HEK293 (cell line): ENCODE results near the gene SFXN4.
A peak's percentile ranks its signal among the peaks of the same experiment; 100 is the strongest.

Experiments used
- CTCF ChIA-PET: fragments of 350-600 bp; formaldehyde crosslinking; extraction: SDS; loops from one replicate; lab custom pipeline; 2021; ENCODE audit warnings: antibody characterized with exemption; lab: Yijun Ruan, JAX
- POLR2A ChIA-PET: fragments of 300-600 bp; formaldehyde crosslinking; extraction: SDS; loops from one replicate; lab custom pipeline; 2020; ENCODE audit warnings: antibody characterized with exemption, inconsistent platforms; lab: Yijun Ruan, JAX
- H3K27ac ChIP-seq: fragments of 200-500 bp; sonication (Bioruptor generic); 2 replicates; pipeline ENCODE4 v1.5.1; 2014; ENCODE audit warnings: low read depth, low read length, control low read depth, inconsistent platforms; ENCODE audit errors: extremely low read depth
- H3K36me3 ChIP-seq, 2 experiments: fragments of 200-500 bp in 1 of 2; sonication (Bioruptor generic) in 1 of 2; 1 replicate in 1 of 2; 2 replicates in 1 of 2; pipeline ENCODE4 v1.5.1; 2014 to 2017; ENCODE audit warnings: inconsistent platforms in 2 of 2, low read length in 2 of 2; ENCODE audit not compliant: control insufficient read depth in 2 of 2, insufficient read depth in 1 of 2
- H3K4me1 ChIP-seq: fragments of 200-500 bp; sonication (Bioruptor generic); 2 replicates; pipeline ENCODE4 v1.5.1; 2014; ENCODE audit warnings: mild to moderate bottlenecking, low read length, inconsistent platforms; ENCODE audit not compliant: control insufficient read depth, insufficient read depth
- H3K4me3 ChIP-seq: 2 replicates; pipeline ENCODE4 v1.5.1; 2011; ENCODE audit warnings: low read depth, mild to moderate bottlenecking, control low read depth, low read length, moderate library complexity
- H3K9me3 ChIP-seq: fragments of 200-500 bp; sonication (Bioruptor generic); 2 replicates; pipeline ENCODE4 v1.5.1; 2014; ENCODE audit warnings: low read depth, low read length, inconsistent platforms; ENCODE audit not compliant: control insufficient read depth, insufficient read depth
- CTCF ChIP-seq: fragments of 450-650 bp; formaldehyde crosslinking; IDR thresholded peaks from 2 replicates; pipeline ENCODE4 v1.5.1; 2016; ENCODE audit warnings: missing biosample characterization, missing genetic modification characterization
- MEIS1 ChIP-seq: sonication (generic); formaldehyde crosslinking; IDR thresholded peaks from 2 replicates; pipeline ENCODE4 v1.8.1; 2022; ENCODE audit warnings: missing genetic modification reagents, mild to moderate bottlenecking, borderline replicate concordance
- PRDM1 ChIP-seq: fragments of 450-650 bp; formaldehyde crosslinking; IDR thresholded peaks from 2 replicates; pipeline ENCODE4; 2016; ENCODE audit warnings: missing biosample characterization, missing genetic modification characterization
- PRDM4 ChIP-seq: fragments of 450-650 bp; formaldehyde crosslinking; IDR thresholded peaks from 2 replicates; pipeline ENCODE4 v1.5.1; 2017; ENCODE audit warnings: missing biosample characterization, missing genetic modification characterization
- SP2 ChIP-seq: fragments of 450-650 bp; formaldehyde crosslinking; IDR thresholded peaks from 2 replicates; pipeline ENCODE4 v1.5.1; 2016; ENCODE audit warnings: missing biosample characterization, missing genetic modification characterization
- TRIM28 ChIP-seq: IDR thresholded peaks from 2 replicates; pipeline ENCODE4 v1.6.1; 2011; ENCODE audit warnings: low read length, control low read depth, borderline replicate concordance
- ZBTB49 ChIP-seq: fragments of 450-650 bp; formaldehyde crosslinking; IDR thresholded peaks from 2 replicates; pipeline ENCODE4 v1.5.1; 2016; ENCODE audit warnings: missing biosample characterization, missing genetic modification characterization, low read depth
- ZFHX2 ChIP-seq: fragments of 450-650 bp; formaldehyde crosslinking; conservative IDR thresholded peaks from 2 replicates; pipeline ENCODE4 v1.5.1; 2016; ENCODE audit warnings: missing biosample characterization, missing genetic modification characterization
- ZFP41 ChIP-seq: fragments of 450-650 bp; formaldehyde crosslinking; IDR thresholded peaks from 2 replicates; pipeline ENCODE4 v1.5.1; 2016; ENCODE audit warnings: missing biosample characterization, missing genetic modification characterization, borderline replicate concordance
- ZNF274 ChIP-seq, 2 experiments: fragments of 200-500 bp in 1 of 2; fragments of 450-650 bp in 1 of 2; sonication (Bioruptor generic) in 1 of 2; formaldehyde crosslinking in 1 of 2; IDR thresholded peaks; 2 replicates each; pipeline versions ENCODE4 v1.5.1 to v1.6.1; 2014 to 2016; ENCODE audit warnings: borderline replicate concordance in 1 of 2, inconsistent platforms in 1 of 2, low read length in 1 of 2, missing biosample characterization in 1 of 2, missing genetic modification characterization in 1 of 2
- ZNF302 ChIP-seq: fragments of 450-650 bp; formaldehyde crosslinking; IDR thresholded peaks from 2 replicates; pipeline ENCODE4 v1.5.1; 2016; ENCODE audit warnings: missing biosample characterization, missing genetic modification characterization, low read depth
- ZNF366 ChIP-seq: fragments of 450-650 bp; formaldehyde crosslinking; conservative IDR thresholded peaks from 2 replicates; pipeline ENCODE4 v1.5.1; 2016; ENCODE audit warnings: missing biosample characterization, missing genetic modification characterization
- ZNF394 ChIP-seq: fragments of 450-650 bp; formaldehyde crosslinking; IDR thresholded peaks from 2 replicates; pipeline ENCODE4 v1.5.1; 2016; ENCODE audit warnings: missing biosample characterization, missing genetic modification characterization, mild to moderate bottlenecking, moderate library complexity, borderline replicate concordance
- ZNF501 ChIP-seq: fragments of 450-650 bp; formaldehyde crosslinking; IDR thresholded peaks from 2 replicates; pipeline ENCODE4 v1.5.1; 2016; ENCODE audit warnings: missing biosample characterization, missing genetic modification characterization
- ZNF548 ChIP-seq: fragments of 450-650 bp; formaldehyde crosslinking; IDR thresholded peaks from 2 replicates; pipeline ENCODE4 v1.5.1; 2016; ENCODE audit warnings: missing biosample characterization, missing genetic modification characterization
- ZNF561 ChIP-seq: fragments of 450-650 bp; IDR thresholded peaks from 2 replicates; pipeline ENCODE4 v1.5.1; 2018; ENCODE audit warnings: missing biosample characterization, missing genetic modification characterization, borderline replicate concordance
- ZNF621 ChIP-seq: fragments of 450-650 bp; formaldehyde crosslinking; IDR thresholded peaks from 2 replicates; pipeline ENCODE4 v1.5.1; 2017; ENCODE audit warnings: missing biosample characterization, missing genetic modification characterization
- ZNF791 ChIP-seq: fragments of 450-650 bp; formaldehyde crosslinking; IDR thresholded peaks from 2 replicates; pipeline ENCODE4 v1.5.1; 2016; ENCODE audit warnings: missing biosample characterization, missing genetic modification characterization

Gene SFXN4

GRCh38 chr10:119191881-119192280 is 26.4 kb upstream of the SFXN4 start:
- Histone ChIP-seq H3K36me3 (no peaks in the 10 kb centered on the region), H3K9me3 (no peaks in the 10 kb centered on the region), H3K4me1 (no peaks in the 10 kb centered on the region), H3K27ac (no peak overlapping the region), H3K4me3 (no peak overlapping the region)
- ChIA-PET POLR2A (no interaction called here), CTCF (interaction anchor here (0.6 to 1.3 kb wide), 2 partner anchors 14 to 225 kb away, joined by 3 to 5 read pairs; no protein-coding TSS in a partner anchor)
- TF ChIP-seq ZNF274 (IDR thresholded peaks at IDR 0.05; ENCODE audit: low read length), result no peak
- no peak for TF ChIP-seq ZNF274 (tag by site-specific recombination; IDR thresholded peaks at IDR 0.05; ENCODE audit: borderline replicate concordance)
- TF ChIP-seq ZNF548, result no peak
- no peak for TF ChIP-seq ZNF621 (tag by site-specific recombination)
- TF ChIP-seq ZFHX2, result 0 out of 2 replicates have a peak, but pooled peaks have one; percentile 21
- TF ChIP-seq, all 188 proteins: peak for 1

- Histone ChIP-seq H3K9me3 (no peaks in the 10 kb centered on the region), H3K36me3 (no peaks in the 10 kb centered on the region), H3K27ac (no peak overlapping the region), H3K4me3 (no peak overlapping the region), H3K4me1 (no peaks in the 10 kb centered on the region)
- no peak for TF ChIP-seq MEIS1 (CRISPR knock-in tag)
- TF ChIP-seq ZNF366, result peak; percentile 94
- TF ChIP-seq PRDM1, result peak; percentile 95
- ChIA-PET CTCF (interaction anchor here (0.6 to 2.7 kb wide), 5 partner anchors 8 to 225 kb away, joined by 3 to 27 read pairs (median 5); no protein-coding TSS in a partner anchor), POLR2A (interaction anchor here (0.7 to 1.3 kb wide), 3 partner anchors 12 to 476 kb away, joined by 3 to 8 read pairs (median 4); partner anchors contain the start of gene GRK5)
These were observed 25.7 kb upstream of the SFXN4 start for GRCh38 chr10:119190954-119191785.

GRCh38 chr10:119190353-119190752 is 24.8 kb upstream of the SFXN4 start:
- POLR2A ChIA-PET, result interaction anchor here (0.7 to 1.3 kb wide), 4 partner anchors 9 to 475 kb away, joined by 3 to 8 read pairs (median 4); partner anchors contain the start of gene GRK5
- Histone ChIP-seq H3K9me3 (no peaks in the 10 kb centered on the region), H3K27ac (no peak overlapping the region), H3K4me3 (no peak overlapping the region), H3K4me1 (no peaks in the 10 kb centered on the region), H3K36me3 (no peaks in the 10 kb centered on the region)
- TF ChIP-seq ZNF366 (no peak), ZNF394 (tag by site-specific recombination) (peak; percentile 42; the same call in 1 of the 2 replicates), ZNF501 (tag by site-specific recombination) (no peak)
- CTCF ChIA-PET, result interaction anchor here (0.8 to 2.7 kb wide), 5 partner anchors 9 to 254 kb away, joined by 4 to 27 read pairs (median 8); partner anchors contain the start of gene GRK5

GRCh38 chr10:119189811-119190282 is 24.3 kb upstream of the SFXN4 start:
- Histone ChIP-seq H3K36me3 (no peaks in the 10 kb centered on the region), H3K4me1 (no peaks in the 10 kb centered on the region), H3K4me3 (no peak overlapping the region), H3K27ac (no peak overlapping the region), H3K9me3 (no peaks in the 10 kb centered on the region)
- POLR2A ChIA-PET, result interaction anchor here (1.0 to 1.3 kb wide), 3 partner anchors 10 to 17 kb away, joined by 3 to 5 read pairs (median 4); partner anchors contain the start of gene GRK5
- CTCF ChIA-PET, result interaction anchor here (0.8 to 2.7 kb wide), 6 partner anchors 9 to 255 kb away, joined by 3 to 27 read pairs (median 6); partner anchors contain the start of gene GRK5
- TF ChIP-seq CTCF (tag by site-specific recombination) (no peak), ZFP41 (tag by site-specific recombination) (no peak), ZNF621 (tag by site-specific recombination) (no peak), MEIS1 (CRISPR knock-in tag) (no peak), ZNF302 (tag by site-specific recombination) (no peak), ZNF791 (tag by site-specific recombination) (no peak), ZNF366 (no peak), TRIM28 (no peak), ZNF561 (tag by site-specific recombination) (no peak), PRDM4 (no peak), ZBTB49 (tag by site-specific recombination) (no peak), SP2 (tag by site-specific recombination) (no peak)
